Heart left ventricle (tissue), 16 donors: ENCODE results near the gene TIMM21. TPM values are rescaled to one million over a fixed set of nuclear protein-coding genes. Genes with fewer than 3 reads are reported as not detected.

ENCODE experiments used
- ATAC-seq, 4 donors: fragments of 200-7000 bp; cut with Tn5 transposase; one replicate each; pipeline ENCODE4 v1.9.1; 2020 to 2022; ENCODE audit warnings: moderate library complexity in 4 of 4, mild to moderate bottlenecking in 3 of 4, moderate number of reproducible peaks in 1 of 4
- DNase-seq, 5 donors: peaks; one replicate each; pipeline ENCODE4 v3.0.0-alpha.2; 2020
- H3K27ac ChIP-seq, 12 donors: fragments of 200-600 bp; sonication (generic) in 4 of 12; one replicate each; pipeline versions ENCODE4 v1.5.0 to v1.8.0; 2016 to 2022; ENCODE audit warnings: mild to moderate bottlenecking in 2 of 12
- H3K27me3 ChIP-seq, 9 donors: fragments of 200-600 bp; sonication (generic) in 2 of 9; one replicate each; pipeline versions ENCODE4 v1.5.1 to v1.8.0; 2016 to 2022; ENCODE audit warnings: mild to moderate bottlenecking in 3 of 9
- H3K36me3 ChIP-seq, 9 donors: fragments of 200-600 bp; sonication (generic) in 2 of 9; one replicate each; pipeline versions ENCODE4 v1.5.0 to v1.8.0; 2018 to 2022; ENCODE audit warnings: mild to moderate bottlenecking in 2 of 9
- H3K4me1 ChIP-seq, 12 donors: fragments of 200-600 bp; sonication (generic) in 4 of 12; one replicate each; pipeline versions ENCODE4 v1.5.0 to v1.8.0; 2016 to 2022; ENCODE audit warnings: mild to moderate bottlenecking in 3 of 12
- H3K4me3 ChIP-seq, 12 donors: fragments of 200-600 bp; sonication (generic) in 4 of 12; one replicate each; pipeline versions ENCODE4 v1.5.0 to v1.8.0; 2017 to 2022; ENCODE audit warnings: mild to moderate bottlenecking in 9 of 12, moderate library complexity in 4 of 12
- H3K9me3 ChIP-seq, 12 donors: fragments of 200-600 bp; sonication (generic) in 4 of 12; one replicate each; pipeline versions ENCODE4 v1.5.0 to v1.8.0; 2016 to 2022; ENCODE audit warnings: mild to moderate bottlenecking in 1 of 12
- POLR2A ChIP-seq, 2 donors: fragments of 450-650 bp; IDR thresholded peaks; one replicate each; pipeline ENCODE4 v1.6.1; 2017; ENCODE audit warnings: antibody characterized with exemption in 2 of 2, mild to moderate bottlenecking in 2 of 2, moderate library complexity in 2 of 2
- WGBS, 4 donors: extraction: QIAGEN DNeasy Blood & Tissue Kit in 2 of 4; methylation state at CpG; one replicate each; pipeline versions ENCODE4 v1.1.5 to v1.1.7; 2013 to 2018; 5-methylcytosine and 5-hydroxymethylcytosine counted together
- intact Hi-C, 10 donors: fragments of 100-400 bp; cut with DNase I; formaldehyde crosslinking; loops; one replicate each; pipeline versions ENCODE4 v1.11.1 to v1.14.2; 2022
- polyA plus RNA-seq, 2 donors: library from polyadenylated mRNA; stranded (reverse); fragments of 200-250 nt; gene quantifications; one replicate each; pipeline ENCODE4 v1.2.3, GENCODE V29; 2013
- total RNA-seq, 9 donors: library from RNA; depleted of rRNA in 2 of 9; stranded (reverse); fragments of >200 nt in 2 of 9; fragmentation: NEBNext Ultra II Directional in 3 of 9; extraction: Animal tissue kit (Norgen Biotek cat#: 25700) in 3 of 9; gene quantifications; one replicate each; pipeline versions ENCODE4 v1.1.0 to v1.2.4, GENCODE V29; 2016 to 2023
- TF ChIP-seq, protein P1 (sequence below), 12 donors: fragments of 200-600 bp; sonication (generic) in 4 of 12; IDR thresholded peaks; one replicate each; pipeline versions ENCODE4 v1.5.0 to v1.8.0; 2018 to 2022; ENCODE audit warnings: antibody characterized with exemption in 12 of 12, mild to moderate bottlenecking in 5 of 12
- donor health status: ischemic (EF 13 %, LVEDD 7.1; RV severe dilation, severe dysfunction).
- donor health status: healthy with polysubstance abuse.
- donor health status: DM: no; HTN: yes; CAD: no.
- donor health status: DM: no; HTN: no; CAD: no.
- donor health status: ischemic (EF 25% LVEDD 6.9; RV normal size, moderate dysfunction).
- donor health status: ischemic (EF 25% LVEDD 5.7; RV mildly dilated, moderate dysfunction).
- donor health status: healthy.
- donor health status: DM: yes; HTN: yes; CAD: no.
- donor health status: ischemic (EF 35%, LVEDD 5.7; RV mildly dilated, moderate dysfunction).
- donor health status: nonischemic (EF 11% LVEDD 7.7; RV severe dilation, severe dysfunction).
- donor health status: DM: yes; HTN: yes; CAD: no.
- donor health status: PGD.
- donor health status: ischemic (EF 29% LVEDD 5.4; RV normal size, mild dysfunction).
- donor health status: nonischemic (EF 23%, LVEDD 6.1; RV moderate dilation, normal function).

The TIMM21 gene
- total and polyA plus RNA-seq, 11 donors, result 65.0 to 139 (median 110) TPM

DNA sequence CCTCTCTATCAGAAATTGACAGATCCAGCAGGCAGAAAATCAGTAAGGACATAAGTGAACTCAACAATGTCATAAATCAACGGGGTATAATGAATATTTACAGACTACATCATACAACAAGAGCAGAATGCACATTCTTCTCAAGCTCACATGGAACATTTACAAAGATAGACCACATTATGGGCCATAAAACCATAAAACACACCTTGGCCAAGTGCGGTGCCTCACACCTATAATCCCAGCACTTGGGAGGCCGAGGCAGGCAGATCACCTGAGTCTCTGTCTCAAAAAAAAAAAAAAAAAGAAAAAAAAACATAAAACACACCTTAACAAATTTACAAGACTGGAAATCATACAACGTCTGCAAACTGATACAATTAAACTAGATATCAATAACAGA, 37.3 kb upstream of the TIMM21 start:
- no peak overlapping the region for H3K27ac ChIP-seq
- H3K36me3 ChIP-seq, result no peaks in the 10 kb centered on the region
- no peak overlapping the region for H3K4me3 ChIP-seq
- 73 to 89% (median 83%) methylated on average over 4 of the region's 4 CpGs for WGBS, 4 donors
- ATAC-seq (no peak), DNase-seq (no peak)
- intact Hi-C loops, result loop anchor here in 4 of 10 donors (10.0 kb wide), 2 partner anchors 1346 to 1406 kb away; no protein-coding TSS in a partner anchor
- H3K27me3 ChIP-seq, result no peaks in the 10 kb centered on the region
- no peak for TF ChIP-seq POLR2A (IDR thresholded peaks at IDR 0.05)
- TF ChIP-seq, protein P1, sequence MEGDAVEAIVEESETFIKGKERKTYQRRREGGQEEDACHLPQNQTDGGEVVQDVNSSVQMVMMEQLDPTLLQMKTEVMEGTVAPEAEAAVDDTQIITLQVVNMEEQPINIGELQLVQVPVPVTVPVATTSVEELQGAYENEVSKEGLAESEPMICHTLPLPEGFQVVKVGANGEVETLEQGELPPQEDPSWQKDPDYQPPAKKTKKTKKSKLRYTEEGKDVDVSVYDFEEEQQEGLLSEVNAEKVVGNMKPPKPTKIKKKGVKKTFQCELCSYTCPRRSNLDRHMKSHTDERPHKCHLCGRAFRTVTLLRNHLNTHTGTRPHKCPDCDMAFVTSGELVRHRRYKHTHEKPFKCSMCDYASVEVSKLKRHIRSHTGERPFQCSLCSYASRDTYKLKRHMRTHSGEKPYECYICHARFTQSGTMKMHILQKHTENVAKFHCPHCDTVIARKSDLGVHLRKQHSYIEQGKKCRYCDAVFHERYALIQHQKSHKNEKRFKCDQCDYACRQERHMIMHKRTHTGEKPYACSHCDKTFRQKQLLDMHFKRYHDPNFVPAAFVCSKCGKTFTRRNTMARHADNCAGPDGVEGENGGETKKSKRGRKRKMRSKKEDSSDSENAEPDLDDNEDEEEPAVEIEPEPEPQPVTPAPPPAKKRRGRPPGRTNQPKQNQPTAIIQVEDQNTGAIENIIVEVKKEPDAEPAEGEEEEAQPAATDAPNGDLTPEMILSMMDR (IDR thresholded peaks at IDR 0.05), result no peak
- H3K9me3 ChIP-seq, result peaks cover 0 to 43% (median 9%) of the 10 kb centered on the region in 12 donors
- no peaks in the 10 kb centered on the region for H3K4me1 ChIP-seq

DNA sequence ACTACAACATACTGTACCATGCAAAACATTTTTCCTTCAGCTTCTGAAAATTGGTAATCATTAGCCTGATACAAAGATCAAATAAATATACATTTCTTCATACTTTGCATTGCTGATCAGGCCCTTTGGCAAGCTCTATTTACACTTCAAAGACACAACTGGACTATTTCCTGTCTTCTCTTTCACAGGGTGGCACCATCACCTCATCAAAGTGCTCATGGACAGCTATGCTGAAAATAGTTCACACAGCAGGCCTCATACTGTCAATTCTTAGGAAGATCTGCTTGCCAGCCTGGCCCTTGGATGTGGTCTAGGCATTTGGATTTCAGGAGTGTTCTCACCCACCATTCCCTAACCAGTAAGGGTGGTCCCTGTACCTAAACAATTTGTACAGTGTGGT, 34.6 kb upstream of the TIMM21 start:
- Histone ChIP-seq H3K27me3 (no peaks in the 10 kb centered on the region), H3K4me3 (no peak overlapping the region), H3K9me3 (peaks cover 0 to 32% (median 7%) of the 10 kb centered on the region in 12 donors), H3K36me3 (no peaks in the 10 kb centered on the region), H3K27ac (no peak overlapping the region), H3K4me1 (peaks cover 0 to 6% (median 0%) of the 10 kb centered on the region in 12 donors)
- TF ChIP-seq, protein P1 (IDR thresholded peaks at IDR 0.05), result no peak
- no peak for TF ChIP-seq POLR2A (IDR thresholded peaks at IDR 0.05)
- intact Hi-C loops, result loop anchor here in 4 of 10 donors (10.0 kb wide), 2 partner anchors 1349 to 1409 kb away; no protein-coding TSS in a partner anchor
- ATAC-seq (no peak), DNase-seq (no peak)

DNA sequence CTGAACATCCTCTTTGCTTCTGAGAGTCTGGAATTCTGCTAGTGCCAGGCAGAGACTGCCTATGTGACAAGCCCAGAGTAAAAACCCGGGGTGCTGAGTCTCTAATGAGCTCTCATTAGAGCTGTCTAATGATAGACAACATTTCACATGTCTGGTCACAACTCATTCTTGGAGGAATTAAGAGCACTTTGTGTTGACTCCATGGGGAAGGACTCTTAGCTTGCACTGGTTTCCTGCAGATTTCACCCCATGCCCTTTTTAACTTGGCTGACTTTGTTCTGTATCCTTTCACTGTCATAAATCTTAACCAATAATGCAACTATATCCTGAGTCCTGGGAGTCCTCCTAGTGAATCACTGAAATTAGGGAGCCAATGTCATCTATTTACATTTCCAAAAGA, 34.2 kb upstream of the TIMM21 start:
- ATAC-seq, result no peak
- intact Hi-C loops, result loop anchor here in 4 of 10 donors (10.0 kb wide), 2 partner anchors 1349 to 1409 kb away; no protein-coding TSS in a partner anchor
- Histone ChIP-seq H3K4me1 (peaks cover 0 to 6% (median 0%) of the 10 kb centered on the region in 12 donors), H3K9me3 (peaks cover 0 to 28% (median 5%) of the 10 kb centered on the region in 12 donors), H3K4me3 (no peak overlapping the region), H3K36me3 (no peaks in the 10 kb centered on the region), H3K27me3 (no peaks in the 10 kb centered on the region), H3K27ac (no peak overlapping the region)
- DNase-seq, result no peak
- TF ChIP-seq POLR2A (IDR thresholded peaks at IDR 0.05), result no peak
- TF ChIP-seq, protein P1 (IDR thresholded peaks at IDR 0.05), result no peak
- WGBS, 4 donors, result 29 to 70% (median 62%) methylated on average over 1 of the region's 1 CpG

DNA sequence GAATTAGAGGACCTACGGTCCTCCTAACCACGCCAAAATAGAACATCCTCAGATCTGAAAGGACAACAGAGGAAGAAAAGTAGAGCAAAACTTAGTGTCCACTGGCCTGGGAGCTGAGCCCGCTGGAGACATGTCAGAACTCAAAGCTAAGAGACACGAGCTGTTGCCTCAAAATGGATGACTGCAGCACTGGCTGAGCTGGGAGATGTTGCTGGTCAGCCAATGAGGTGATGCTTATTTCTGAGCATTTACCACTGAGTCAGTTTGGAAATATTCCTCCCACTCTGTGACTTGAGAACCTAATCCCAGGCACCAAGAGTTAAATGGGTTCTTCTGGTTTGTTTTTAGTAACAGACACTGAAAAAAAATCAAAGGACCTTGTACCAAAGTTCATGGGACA, 33.3 kb upstream of the TIMM21 start:
- Histone ChIP-seq H3K27me3 (peaks cover 0 to 5% (median 0%) of the 10 kb centered on the region in 9 donors), H3K9me3 (peaks cover 0 to 21% (median 5%) of the 10 kb centered on the region in 12 donors), H3K36me3 (no peaks in the 10 kb centered on the region), H3K27ac (peak overlapping the region in 3 of 12 donors; percentile 1 to 35 (median 20)), H3K4me3 (no peak overlapping the region), H3K4me1 (peaks cover 0 to 6% (median 0%) of the 10 kb centered on the region in 12 donors)
- intact Hi-C loops, result loop anchor here in 8 of 10 donors (5.0 to 10.0 kb wide), 3 partner anchors 1350 to 1410 kb away; no protein-coding TSS in a partner anchor
- WGBS, 4 donors, result 64 to 74% (median 68%) methylated on average over 4 of the region's 4 CpGs
- TF ChIP-seq, protein P1 (IDR thresholded peaks at IDR 0.05), result no peak
- TF ChIP-seq POLR2A (IDR thresholded peaks at IDR 0.05), result no peak
- ATAC-seq, result no peak
- no peak for DNase-seq
